Measurements from ENCODE around the gene C1QTNF6. TPM values are rescaled to one million over a fixed set of nuclear protein-coding genes. Genes with fewer than 3 reads are reported as not detected.

C1QTNF6 gene
- total RNA-seq, 1 experiment from 2014 or later, result 15.2 TPM

- TF ChIP-seq CTCF (IDR thresholded peaks at IDR 0.05 in 2 of 3, conservative IDR thresholded peaks at IDR 0.05 in 1 of 3; ENCODE audit: borderline replicate concordance in 1 of 3, insufficient read depth in 1 of 3, low read depth in 2 of 3, low read length in 2 of 3), result no peak
- TF ChIP-seq SIN3A (IDR thresholded peaks at IDR 0.05; ENCODE audit: low read depth), result no peak
Observed at GRCh38 chr22:37186228-37186996, 1.6 kb downstream of the C1QTNF6 start (continued).

- Histone ChIP-seq H3K9me2 (ENCODE audit: insufficient read depth) (no peaks in the 10 kb centered on the region), H3K36me3 (ENCODE audit: control insufficient read depth in 1 of 2, insufficient read depth in 2 of 2, low read length in 2 of 2) (no peaks in the 10 kb centered on the region), H3K4me2 (ENCODE audit: low read length) (peak overlapping the region; percentile 96), H3K4me3 (replicated peaks in 1 of 2; ENCODE audit: low read depth in 1 of 2, low read length in 2 of 2) (no peak overlapping the region), H3K9me3 (ENCODE audit: control insufficient read depth in 1 of 2, insufficient read depth in 1 of 2, low read depth in 1 of 2, low read length in 2 of 2) (no peaks in the 10 kb centered on the region), H3K9ac (ENCODE audit: low read length) (no peak overlapping the region), H4K20me1 (ENCODE audit: insufficient read depth) (no peaks in the 10 kb centered on the region), H3K4me1 (ENCODE audit: control insufficient read depth in 1 of 2, insufficient read depth in 2 of 2, low read length in 2 of 2) (peaks cover 45 to 51% of the 10 kb centered on the region in 2 experiments), H3K79me2 (ENCODE audit: insufficient read depth, low read length) (no peaks in the 10 kb centered on the region), H3K27ac (ENCODE audit: low read depth, low read length) (no peak overlapping the region), H2AFZ (ENCODE audit: low read depth, low read length, poor library complexity, severe bottlenecking) (no peak overlapping the region), H3K27me3 (ENCODE audit: insufficient read depth, low read length) (no peaks in the 10 kb centered on the region)
- BruUV-seq (replicated peaks), result no TSS peak
- DNase-seq (ENCODE audit: low read depth, low spot score) (no peak), ATAC-seq (no peak)
- ChIA-PET POLR2A (no interaction called here), RAD21 (ENCODE audit: low non-redundant PET in 1 of 2, low total read pairs in 2 of 2, uncharacterized antibody in 2 of 2, unreplicated experiment in 2 of 2) (interaction anchor here in 1 of 2 experiments (1.7 kb wide), 1 partner anchor 12 kb away, joined by 7 read pairs; no protein-coding TSS in a partner anchor), CTCF (interaction anchor here (0.6 to 1.1 kb wide), 3 partner anchors 59 to 74 kb away, joined by 3 to 4 read pairs (median 3); no protein-coding TSS in a partner anchor)
- TF ChIP-seq YY1 (IDR thresholded peaks at IDR 0.05; ENCODE audit: extremely low read depth, insufficient replicate concordance, low read depth, low read length) (no peak), ATF3 (IDR thresholded peaks at IDR 0.05) (no peak), MAX (IDR thresholded peaks at IDR 0.05) (no peak), ZFX (IDR thresholded peaks at IDR 0.05) (no peak), POLR2AphosphoS5 (IDR thresholded peaks at IDR 0.05; ENCODE audit: low read depth, low read length) (no peak)
- intact Hi-C loops (cut with micrococcal nuclease), result no loop called here
Observed at GRCh38 chr22:37185646-37186227, 2.3 kb downstream of the C1QTNF6 start.

All from HCT116 (cell line).